Left lung (tissue), 10 donors: Measurements from ENCODE around the gene GSTA1. TPM values are rescaled to one million over a fixed set of nuclear protein-coding genes. Genes with fewer than 3 reads are reported as not detected.
"Not testable (repeated sequence)": the region's sequence is repeated elsewhere in the genome, so short reads cannot be mapped to it uniquely, and the experiment has no call there.

Source experiments
- ATAC-seq: fragments of 200-7000 bp; cut with Tn5 transposase; one replicate; pipeline ENCODE4 v1.9.1; 2020; ENCODE audit warnings: moderate library complexity
- DNase-seq, 4 donors: peaks; one replicate each; pipeline ENCODE4 v3.0.0-alpha.2; 2013 to 2020
- H3K27ac ChIP-seq, 2 donors: fragments of 200-600 bp; sonication (generic) in 1 of 2; one replicate each; pipeline versions ENCODE4 v1.5.0 to v1.8.0; 2020 to 2021
- H3K27me3 ChIP-seq, 2 donors: fragments of 200-600 bp; sonication (generic) in 1 of 2; one replicate each; pipeline versions ENCODE4 v1.5.0 to v1.8.0; 2020 to 2021
- H3K36me3 ChIP-seq, 2 donors: fragments of 200-600 bp; sonication (generic) in 1 of 2; one replicate each; pipeline versions ENCODE4 v1.5.0 to v1.8.0; 2020 to 2021
- H3K4me1 ChIP-seq, 2 donors: fragments of 200-600 bp; one replicate each; pipeline ENCODE4 v1.8.0; 2021
- H3K4me3 ChIP-seq, 2 donors: fragments of 200-600 bp; sonication (generic) in 1 of 2; one replicate each; pipeline versions ENCODE4 v1.5.0 to v1.8.0; 2020 to 2021; ENCODE audit warnings: mild to moderate bottlenecking in 1 of 2
- H3K9me3 ChIP-seq, 2 donors: fragments of 200-600 bp; sonication (generic) in 1 of 2; one replicate each; pipeline versions ENCODE4 v1.5.0 to v1.8.0; 2020 to 2021
- intact Hi-C, 2 donors: fragments of 100-400 bp; cut with DNase I; formaldehyde crosslinking; loops; one replicate each; pipeline versions ENCODE4 v1.11.2 to v1.14.2; 2022
- polyA plus RNA-seq, 6 donors: library from polyadenylated mRNA; unstranded; fragments of 120-200 nt; gene quantifications; one replicate each; pipeline ENCODE4 v1.2.1, GENCODE V29; 2013; ENCODE audit not compliant: insufficient read length in 6 of 6
- total RNA-seq, 2 donors: library from RNA; stranded (reverse); fragmentation: NEBNext Ultra II Directional; extraction: Animal tissue kit (Norgen Biotek cat#: 25700); gene quantifications; one replicate each; pipeline ENCODE4 v1.2.1, GENCODE V29; 2021
- TF ChIP-seq, protein P1 (sequence below), 2 donors: fragments of 200-600 bp; sonication (generic) in 1 of 2; IDR thresholded peaks; one replicate each; pipeline versions ENCODE4 v1.5.0 to v1.8.0; 2021; ENCODE audit warnings: antibody characterized with exemption in 2 of 2
- donor health status: DM: no; HTN: yes; CAD: no.
- donor health status: DM: no; HTN: no; CAD: no.

Gene GSTA1
- total and polyA plus RNA-seq, 8 donors = 0.94 to 9.3 (median 3.9) TPM

DNA sequence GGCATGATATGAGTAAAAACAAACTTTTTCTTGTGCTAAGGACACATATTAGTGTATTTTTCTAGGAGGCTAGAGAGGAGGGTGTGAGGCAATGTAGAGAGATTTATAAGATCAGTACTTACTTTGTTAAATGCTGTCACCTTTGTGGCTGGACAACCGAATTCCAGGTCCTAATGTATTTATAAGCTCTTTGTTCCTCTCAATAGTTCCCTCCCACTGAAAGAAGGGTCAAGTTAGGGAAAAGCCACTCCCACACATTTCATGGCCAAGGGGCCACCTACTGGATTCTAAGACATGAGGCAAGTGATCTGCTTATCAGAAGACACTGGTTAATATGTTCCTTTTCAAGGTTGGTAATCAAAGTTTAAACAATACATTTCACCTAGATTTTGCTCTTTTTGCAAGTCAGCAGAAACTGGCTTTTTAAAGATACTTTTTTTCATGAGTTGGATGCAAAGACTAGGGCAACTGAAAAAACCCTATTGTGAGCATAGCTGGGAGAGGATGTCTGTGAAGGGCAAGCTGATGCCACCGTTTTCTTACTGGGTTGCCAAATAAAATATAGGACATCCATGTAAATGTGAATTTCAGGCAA, 40.2 kb downstream of the GSTA1 start, which contains the start of gene GSTA2:
TSS of gene GSTA2 (minus strand) at position 154 of the 595 bp plus-strand sequence. CDS start 5,528 bp downstream, outside the sequence.
- DNase-seq, H3K27me3 ChIP-seq, intact Hi-C loops, H3K4me3 ChIP-seq, H3K36me3 ChIP-seq, H3K27ac ChIP-seq, H3K4me1 ChIP-seq, ATAC-seq, H3K9me3 ChIP-seq: not testable (repeated sequence)

GRCh38 chr6:52761673-52762491, 41.7 kb downstream of the GSTA1 start:
- DNase-seq, H3K27ac ChIP-seq, H3K9me3 ChIP-seq, H3K4me3 ChIP-seq, intact Hi-C loops, H3K4me1 ChIP-seq, H3K27me3 ChIP-seq, ATAC-seq, H3K36me3 ChIP-seq: not testable (repeated sequence)

DNA sequence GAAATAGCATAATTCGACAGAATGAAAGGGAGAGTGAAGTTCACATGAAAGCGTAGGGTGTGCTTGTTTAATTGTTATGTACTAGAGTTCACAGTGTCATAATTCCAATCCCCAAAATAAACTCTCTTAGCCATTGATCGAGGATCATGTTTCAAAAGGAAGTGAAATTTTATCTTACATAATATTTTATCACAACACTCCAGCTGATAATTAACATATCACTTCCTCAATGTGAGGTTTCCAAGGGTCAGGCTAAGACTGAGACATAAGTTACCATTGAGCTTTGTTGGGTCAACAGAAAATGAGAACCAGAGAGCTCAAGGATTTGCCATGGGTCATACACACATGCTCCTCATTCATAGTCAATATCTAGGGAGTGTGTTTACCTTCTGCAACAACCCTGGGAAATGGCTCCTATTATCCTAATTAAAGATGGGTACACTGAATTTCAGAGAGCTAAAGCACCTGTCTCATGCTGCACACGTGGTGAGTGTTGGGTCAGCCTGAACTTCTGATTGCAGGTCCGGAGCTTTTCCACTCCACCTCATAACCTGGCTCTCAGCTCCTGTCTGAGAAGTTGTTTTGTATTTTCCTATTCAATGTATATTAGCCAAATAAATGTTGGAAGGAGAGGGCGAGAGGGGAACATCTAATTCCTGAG, 43.4 kb downstream of the GSTA1 start:
- H3K27me3 ChIP-seq = no peaks in the 10 kb centered on the region
- H3K9me3 ChIP-seq = no peaks in the 10 kb centered on the region
- no peaks in the 10 kb centered on the region for H3K4me1 ChIP-seq
- no peak overlapping the region for H3K27ac ChIP-seq
- TF ChIP-seq, protein P1, sequence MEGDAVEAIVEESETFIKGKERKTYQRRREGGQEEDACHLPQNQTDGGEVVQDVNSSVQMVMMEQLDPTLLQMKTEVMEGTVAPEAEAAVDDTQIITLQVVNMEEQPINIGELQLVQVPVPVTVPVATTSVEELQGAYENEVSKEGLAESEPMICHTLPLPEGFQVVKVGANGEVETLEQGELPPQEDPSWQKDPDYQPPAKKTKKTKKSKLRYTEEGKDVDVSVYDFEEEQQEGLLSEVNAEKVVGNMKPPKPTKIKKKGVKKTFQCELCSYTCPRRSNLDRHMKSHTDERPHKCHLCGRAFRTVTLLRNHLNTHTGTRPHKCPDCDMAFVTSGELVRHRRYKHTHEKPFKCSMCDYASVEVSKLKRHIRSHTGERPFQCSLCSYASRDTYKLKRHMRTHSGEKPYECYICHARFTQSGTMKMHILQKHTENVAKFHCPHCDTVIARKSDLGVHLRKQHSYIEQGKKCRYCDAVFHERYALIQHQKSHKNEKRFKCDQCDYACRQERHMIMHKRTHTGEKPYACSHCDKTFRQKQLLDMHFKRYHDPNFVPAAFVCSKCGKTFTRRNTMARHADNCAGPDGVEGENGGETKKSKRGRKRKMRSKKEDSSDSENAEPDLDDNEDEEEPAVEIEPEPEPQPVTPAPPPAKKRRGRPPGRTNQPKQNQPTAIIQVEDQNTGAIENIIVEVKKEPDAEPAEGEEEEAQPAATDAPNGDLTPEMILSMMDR (IDR thresholded peaks at IDR 0.05) = no peak
- DNase-seq = no peak
- intact Hi-C loops = no loop called here
- no peaks in the 10 kb centered on the region for H3K36me3 ChIP-seq
- peak; percentile 58 for ATAC-seq
- no peak overlapping the region for H3K4me3 ChIP-seq

- Histone ChIP-seq H3K4me1 (no peaks in the 10 kb centered on the region), H3K27me3 (no peaks in the 10 kb centered on the region), H3K9me3 (no peaks in the 10 kb centered on the region), H3K27ac (no peak overlapping the region), H3K36me3 (no peaks in the 10 kb centered on the region), H3K4me3 (no peak overlapping the region)
- ATAC-seq = peak; percentile 35
- intact Hi-C loops = no loop called here
- DNase-seq = no peak
- TF ChIP-seq, protein P1 (IDR thresholded peaks at IDR 0.05) = no peak
Observed at GRCh38 chr6:52759085-52759484, 44.5 kb downstream of the GSTA1 start.

GRCh38 chr6:52757651-52758338, 45.8 kb downstream of the GSTA1 start:
- H3K27ac ChIP-seq, H3K27me3 ChIP-seq, H3K4me3 ChIP-seq, intact Hi-C loops, ATAC-seq, H3K36me3 ChIP-seq, H3K4me1 ChIP-seq, H3K9me3 ChIP-seq, DNase-seq: not testable (repeated sequence)

DNA sequence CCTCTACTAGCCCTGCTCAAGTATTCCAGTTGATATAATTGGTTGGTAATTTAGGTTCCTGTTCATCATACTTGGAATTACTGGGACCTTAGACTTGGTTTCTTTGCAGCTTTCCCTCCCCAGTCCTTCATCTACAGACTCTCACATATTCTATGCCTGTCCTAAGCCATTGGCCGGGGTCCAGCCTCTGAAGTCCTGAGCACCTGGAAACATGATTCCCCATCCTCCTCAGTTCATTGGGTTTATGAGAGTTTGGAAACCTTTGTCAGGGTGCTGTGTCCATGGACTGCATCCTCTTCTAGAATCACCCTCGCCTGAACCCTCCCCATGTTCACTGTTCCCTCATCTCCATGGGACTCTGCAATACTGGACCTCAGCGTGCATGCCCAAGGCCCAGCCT, 49.2 kb downstream of the GSTA1 start:
- TF ChIP-seq, protein P1 (IDR thresholded peaks at IDR 0.05) = no peak
- no peak for ATAC-seq
- Histone ChIP-seq H3K4me1 (no peaks in the 10 kb centered on the region), H3K4me3 (no peak overlapping the region), H3K27me3 (no peaks in the 10 kb centered on the region), H3K36me3 (no peaks in the 10 kb centered on the region), H3K27ac (no peak overlapping the region), H3K9me3 (no peaks in the 10 kb centered on the region)
- intact Hi-C loops = no loop called here
- DNase-seq = no peak

- intact Hi-C loops, ATAC-seq, H3K9me3 ChIP-seq, H3K36me3 ChIP-seq, DNase-seq, H3K4me1 ChIP-seq, H3K27me3 ChIP-seq, H3K4me3 ChIP-seq, H3K27ac ChIP-seq: not testable (repeated sequence)
Observed at GRCh38 chr6:52753137-52753536, 50.5 kb downstream of the GSTA1 start.
